HCT116 (cell line): ENCODE measurements around the gene DMAC2. TPM values are rescaled to one million over a fixed set of nuclear protein-coding genes. Genes with fewer than 3 reads are reported as not detected.

Source experiments
- ATAC-seq: fragments of 200-7000 bp; cut with Tn5 transposase; 2 replicates; pipeline ENCODE4 v1.9.1; 2020; ENCODE audit warnings: mild to moderate bottlenecking, moderate library complexity
- BruUV-seq: library from RNA; stranded (reverse); fragments of 400-500 nt; replicated peaks from 2 replicates; lab custom pipeline; 2021; lab: Mats Ljungman, UMichigan
- CTCF ChIA-PET: fragments of 300-600 bp; sonication (Branson Sonifier 250); formaldehyde crosslinking; loops from one replicate; lab custom pipeline; 2021; ENCODE audit warnings: antibody characterized with exemption; lab: Charles Lee
- POLR2A ChIA-PET: fragments of 300-600, 350-600 bp; sonication (Branson Sonifier 250); formaldehyde crosslinking; loops from one replicate; lab custom pipeline; 2021; ENCODE audit warnings: antibody characterized with exemption; lab: Charles Lee
- RAD21 ChIA-PET, 2 experiments: fragments of 300-600 bp; sonication (Branson Sonifier 250); formaldehyde crosslinking; loops; one replicate each; lab custom pipeline; 2023; ENCODE audit warnings: low total read pairs in 2 of 2; ENCODE audit not compliant: uncharacterized antibody in 2 of 2, unreplicated experiment in 2 of 2, low non-redundant PET in 1 of 2; lab: Charles Lee
- DNase-seq: peaks from one replicate; pipeline ENCODE4 v3.0.0-alpha.2; 2010; ENCODE audit warnings: low read depth, low spot score
- H2AFZ ChIP-seq: fragments of 200-600 bp; shearing (Covaris generic), sonication (generic); 2 replicates; pipeline ENCODE4 v1.6.1; 2017; ENCODE audit warnings: low read depth, mixed run types, mixed read lengths, antibody characterized with exemption, low read length; ENCODE audit not compliant: poor library complexity, severe bottlenecking
- H3K27ac ChIP-seq: 2 replicates; pipeline ENCODE4 v1.5.1; 2012; ENCODE audit warnings: low read depth, low read length
- H3K27me3 ChIP-seq: fragments of 200-600 bp; sonication (generic); 2 replicates; pipeline ENCODE4 v1.6.1; 2016; ENCODE audit warnings: mixed run types, low read length, mixed read lengths; ENCODE audit not compliant: insufficient read depth
- H3K36me3 ChIP-seq, 2 experiments: fragments of 200-500 bp in 1 of 2; fragments of 200-600 bp in 1 of 2; sonication (Bioruptor generic) in 1 of 2; sonication (generic) in 1 of 2; 2 replicates each; pipeline versions ENCODE4 v1.5.1 to v1.6.1; 2014 to 2016; ENCODE audit warnings: low read length in 2 of 2, inconsistent platforms in 1 of 2, mixed read lengths in 1 of 2, mixed run types in 1 of 2; ENCODE audit not compliant: insufficient read depth in 2 of 2, control insufficient read depth in 1 of 2
- H3K4me1 ChIP-seq, 2 experiments: fragments of 200-600 bp in 1 of 2; sonication (generic) in 1 of 2; 2 replicates each; pipeline versions ENCODE4 v1.5.1 to v1.6.1; 2012 to 2017; ENCODE audit warnings: low read length in 2 of 2, inconsistent platforms in 1 of 2, mild to moderate bottlenecking in 1 of 2, mixed read lengths in 1 of 2, mixed run types in 1 of 2, moderate library complexity in 1 of 2; ENCODE audit not compliant: insufficient read depth in 2 of 2, control insufficient read depth in 1 of 2
- H3K4me2 ChIP-seq: fragments of 200-600 bp; sonication (generic); 2 replicates; pipeline ENCODE4 v1.6.1; 2017; ENCODE audit warnings: mixed run types, low read length, mixed read lengths
- H3K4me3 ChIP-seq, 2 experiments: fragments of 200-600 bp in 1 of 2; sonication (generic) in 1 of 2; replicated peaks in 1 of 2; 2 replicates each; pipeline ENCODE4 v1.5.1; 2011 to 2016; ENCODE audit warnings: low read length in 2 of 2, control low read depth in 1 of 2, low read depth in 1 of 2, mild to moderate bottlenecking in 1 of 2, mixed read lengths in 1 of 2, mixed run types in 1 of 2
- H3K79me2 ChIP-seq: fragments of 200-600 bp; sonication (generic); 2 replicates; pipeline ENCODE4 v1.6.1; 2017; ENCODE audit warnings: mild to moderate bottlenecking, mixed run types, low read length, moderate library complexity, mixed read lengths; ENCODE audit not compliant: insufficient read depth
- H3K9ac ChIP-seq: fragments of 200-600 bp; sonication (generic); 2 replicates; pipeline ENCODE4 v1.6.1; 2016; ENCODE audit warnings: low read length, mixed read lengths
- H3K9me2 ChIP-seq: fragments of 200-600 bp; sonication (generic), shearing (Covaris generic); 2 replicates; pipeline ENCODE4 v1.6.1; 2017; ENCODE audit warnings: mixed run types, mild to moderate bottlenecking, moderate library complexity; ENCODE audit not compliant: insufficient read depth
- H3K9me3 ChIP-seq, 2 experiments: fragments of 200-500 bp in 1 of 2; fragments of 200-600 bp in 1 of 2; sonication (Bioruptor generic) in 1 of 2; sonication (generic) in 1 of 2; 2 replicates each; pipeline ENCODE4 v1.6.1; 2014 to 2017; ENCODE audit warnings: low read length in 2 of 2, mixed read lengths in 2 of 2, inconsistent platforms in 1 of 2, low read depth in 1 of 2, mild to moderate bottlenecking in 1 of 2, mixed run types in 1 of 2, moderate library complexity in 1 of 2; ENCODE audit not compliant: control insufficient read depth in 1 of 2, insufficient read depth in 1 of 2
- H4K20me1 ChIP-seq: fragments of 200-600 bp; sonication (generic), shearing (Covaris generic); 2 replicates; pipeline ENCODE4 v1.6.1; 2017; ENCODE audit warnings: mixed run types, mild to moderate bottlenecking, moderate library complexity; ENCODE audit not compliant: insufficient read depth
- ATF3 ChIP-seq: IDR thresholded peaks from 2 replicates; pipeline ENCODE4 v1.6.1; 2012
- CBX3 ChIP-seq: IDR thresholded peaks from 2 replicates; pipeline ENCODE4 v1.6.1; 2012; ENCODE audit warnings: low read depth
- CEBPB ChIP-seq: IDR thresholded peaks from 2 replicates; pipeline ENCODE4 v1.6.1; 2012; ENCODE audit warnings: low read depth
- EGR1 ChIP-seq: IDR thresholded peaks from 2 replicates; pipeline ENCODE4 v1.6.1; 2012; ENCODE audit warnings: low read depth
- ELF1 ChIP-seq: IDR thresholded peaks from 2 replicates; pipeline ENCODE4 v1.6.1; 2012; ENCODE audit warnings: low read depth, borderline replicate concordance
- MAX ChIP-seq: IDR thresholded peaks from 2 replicates; pipeline ENCODE4 v1.6.1; 2012
- POLR2A ChIP-seq: IDR thresholded peaks from 2 replicates; pipeline ENCODE4 v1.7.0; 2011; ENCODE audit warnings: borderline replicate concordance; ENCODE audit not compliant: insufficient read depth, insufficient read length; ENCODE audit errors: extremely low read depth
- POLR2AphosphoS5 ChIP-seq: IDR thresholded peaks from 2 replicates; pipeline ENCODE4 v1.6.1; 2011; ENCODE audit warnings: mild to moderate bottlenecking, low read depth, low read length, moderate library complexity
- RAD21 ChIP-seq: IDR thresholded peaks from 2 replicates; pipeline ENCODE4 v1.6.1; 2012; ENCODE audit warnings: low read depth, mild to moderate bottlenecking
- SP1 ChIP-seq: IDR thresholded peaks from 2 replicates; pipeline ENCODE4 v1.6.1; 2012; ENCODE audit warnings: low read depth
- SRF ChIP-seq: IDR thresholded peaks from 2 replicates; pipeline ENCODE4 v1.6.1; 2012; ENCODE audit warnings: low read depth
- TCF7L2 ChIP-seq: IDR thresholded peaks from 2 replicates; pipeline ENCODE4 v1.7.0; 2011; ENCODE audit warnings: borderline replicate concordance, inconsistent platforms; ENCODE audit not compliant: insufficient read depth, insufficient read length; ENCODE audit errors: extremely low read depth
- ZBTB33 ChIP-seq: IDR thresholded peaks from 2 replicates; pipeline ENCODE4 v1.6.1; 2011; ENCODE audit warnings: mild to moderate bottlenecking, low read length, moderate library complexity; ENCODE audit not compliant: insufficient replicate concordance; ENCODE audit errors: extremely low read depth
- intact Hi-C: fragments of 100-400 bp; cut with micrococcal nuclease; formaldehyde crosslinking; loops from 2 replicates; pipeline ENCODE4 v1.10.0; 2022
- total RNA-seq: library from RNA; stranded (reverse); gene quantifications from one replicate; pipeline ENCODE4 v1.2.1, GENCODE V29; 2021; ENCODE audit not compliant: unreplicated experiment

DMAC2 gene
- total RNA-seq, 1 experiment from 2014 or later = 65.6 TPM

DNA sequence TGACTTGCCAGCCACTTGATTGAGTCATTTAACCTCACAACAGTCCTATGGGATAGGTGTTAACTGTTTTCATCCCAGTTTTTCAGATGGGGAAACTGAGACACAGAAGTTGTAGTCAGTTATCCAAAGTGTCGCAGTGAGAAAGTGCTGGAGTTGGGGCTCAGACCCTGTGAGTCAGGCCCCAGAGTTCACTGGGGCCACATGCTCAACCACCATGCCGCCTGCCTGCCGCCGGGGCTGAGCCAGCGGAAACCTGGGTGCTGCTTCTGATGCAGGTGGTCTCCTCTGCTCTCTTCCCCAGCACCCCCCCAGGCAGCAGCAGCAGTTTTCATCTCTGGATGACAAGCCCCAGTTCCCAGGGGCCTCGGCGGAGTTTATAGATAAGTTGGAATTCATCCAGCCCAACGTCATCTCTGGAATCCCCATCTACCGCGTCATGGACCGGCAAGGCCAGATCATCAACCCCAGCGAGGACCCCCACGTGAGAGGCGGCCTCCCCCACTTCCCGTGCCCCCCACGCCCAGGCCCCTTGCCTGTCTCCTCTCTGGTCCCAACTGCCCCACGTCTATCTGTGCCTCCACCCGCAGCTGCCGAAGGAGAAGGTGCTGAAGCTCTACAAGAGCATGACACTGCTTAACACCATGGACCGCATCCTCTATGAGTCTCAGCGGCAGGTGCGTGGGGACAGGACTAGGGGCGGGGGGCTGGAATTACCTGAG lies 29.2 kb downstream of the DMAC2 start:
- Histone ChIP-seq H3K9ac (no peak overlapping the region), H3K36me3 (peaks cover 0 to 3% of the 10 kb centered on the region in 2 experiments; a peak in 1 of 4 replicates), H3K27ac (no peak overlapping the region), H3K4me3 (no peak overlapping the region), H3K27me3 (no peaks in the 10 kb centered on the region), H3K9me3 (no peaks in the 10 kb centered on the region), H3K4me2 (no peak overlapping the region), H3K9me2 (no peaks in the 10 kb centered on the region), H3K79me2 (no peaks in the 10 kb centered on the region), H3K4me1 (peaks cover 11 to 13% of the 10 kb centered on the region in 2 experiments; a peak in 3 of 4 replicates), H4K20me1 (no peaks in the 10 kb centered on the region), H2AFZ (no peak overlapping the region)
- BruUV-seq = no TSS peak
- no peak for DNase-seq
- no peak for ATAC-seq
- ChIA-PET CTCF (no interaction called here), RAD21 (no interaction called here), POLR2A (interaction anchor here (0.6 kb wide), 1 partner anchor 30 kb away, joined by 4 read pairs; no protein-coding TSS in a partner anchor)
- intact Hi-C loops = no loop called here
- TF ChIP-seq CBX3 (no peak), RAD21 (no peak), MAX (no peak), CEBPB (no peak), SP1 (no peak), POLR2A (no peak), ELF1 (no peak), POLR2AphosphoS5 (no peak), SRF (no peak), ZBTB33 (no peak), ATF3 (no peak), EGR1 (no peak), TCF7L2 (no peak)
